GM21529 (cell line): ENCODE results near the gene SCYGR6.
"Not testable (repeated sequence)": the region's sequence is repeated elsewhere in the genome, so short reads cannot be mapped to it uniquely, and the experiment has no call there.

Experiments used
- ATAC-seq: cut with Tn5 transposase; IDR thresholded peaks from one replicate; pipeline ENCODE4 v1.9.1; 2021; ENCODE audit not compliant: unreplicated experiment

Gene SCYGR6, protein sequence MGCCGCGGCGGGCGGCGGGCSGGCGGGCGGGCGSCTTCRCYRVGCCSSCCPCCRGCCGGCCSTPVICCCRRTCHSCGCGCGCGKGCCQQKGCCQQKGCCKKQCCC

DNA sequence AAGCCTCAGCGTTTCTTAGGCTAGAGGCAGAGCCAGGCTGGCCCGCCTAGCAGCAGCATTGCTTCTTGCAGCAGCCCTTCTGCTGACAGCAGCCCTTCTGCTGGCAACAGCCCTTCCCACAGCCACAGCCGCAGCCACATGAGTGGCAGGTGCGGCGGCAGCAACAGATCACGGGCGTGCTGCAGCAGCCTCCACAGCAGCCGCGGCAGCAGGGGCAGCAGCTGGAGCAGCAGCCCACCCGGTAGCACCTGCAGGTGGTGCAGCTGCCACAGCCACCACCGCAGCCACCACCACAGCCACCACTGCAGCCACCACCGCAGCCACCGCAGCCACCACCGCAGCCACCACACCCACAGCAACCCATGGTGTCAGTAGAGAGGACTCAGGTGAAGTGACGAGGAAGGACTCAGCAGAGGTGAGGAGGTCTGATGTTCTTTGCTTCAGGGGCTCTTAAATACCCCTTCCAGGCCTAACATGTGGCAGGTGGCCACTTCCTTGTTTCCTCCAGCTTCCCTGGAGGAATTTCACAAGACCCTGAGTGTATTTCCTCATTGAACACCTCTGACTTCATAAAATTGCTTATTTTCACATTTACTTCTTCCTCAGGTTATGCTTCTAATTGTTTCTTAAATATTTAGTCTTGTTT is at the start of gene SCYGR6:
Gene SCYGR6, minus strand, starts transcription at position 364 of the 646 bp plus-strand sequence. Its CDS starts 0 bp downstream, at position 364.
- ATAC-seq = no peak

DNA sequence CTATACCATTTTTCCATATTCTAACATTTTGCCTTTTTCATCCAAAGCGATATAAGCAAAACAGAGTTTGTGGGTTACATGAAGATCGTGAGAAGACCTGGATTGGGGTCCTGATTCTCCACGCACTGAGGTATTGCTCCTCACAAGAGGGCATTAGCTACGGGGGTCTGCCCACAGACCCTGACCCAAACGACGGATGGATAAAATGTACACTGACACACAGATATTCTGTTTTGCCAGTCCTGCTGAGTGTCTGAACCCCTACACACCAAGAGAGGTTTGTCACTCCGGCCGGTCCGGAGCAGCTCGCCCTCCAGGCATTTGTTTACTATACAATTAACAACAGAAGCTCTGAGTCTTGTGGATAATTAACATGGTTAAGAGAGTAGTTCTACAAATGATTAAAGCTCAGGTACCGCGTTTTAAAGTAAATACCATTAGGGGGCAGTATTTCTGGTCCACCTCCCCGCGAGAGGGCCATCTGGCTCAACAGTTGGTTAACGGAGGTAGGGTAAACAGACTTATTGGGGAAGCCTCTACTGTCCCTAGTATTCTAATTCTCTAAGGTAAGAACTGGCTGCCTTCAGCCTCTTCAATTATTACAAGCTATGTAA is 49.6 kb upstream of the SCYGR6 start:
- no peak for ATAC-seq

DNA sequence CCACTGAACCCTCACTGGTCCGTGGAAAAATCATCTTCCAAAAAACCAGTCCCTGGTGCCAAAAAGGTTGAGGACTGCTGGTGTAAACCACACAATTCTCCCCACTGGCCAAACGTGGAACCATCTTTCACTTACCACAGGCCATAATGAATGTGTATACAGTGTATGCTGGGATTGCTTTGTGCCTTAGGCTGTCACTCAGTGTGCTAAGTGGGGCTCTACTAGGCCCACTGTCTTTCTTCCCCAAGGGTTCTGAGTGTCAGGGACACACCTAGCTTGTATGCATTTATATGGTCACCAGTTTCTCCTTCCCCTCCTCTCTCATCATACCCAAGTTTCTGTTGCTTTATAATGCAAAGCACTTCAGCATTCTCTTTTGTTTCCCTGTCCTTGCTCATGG is 48.4 kb upstream of the SCYGR6 start:
- ATAC-seq = no peak

DNA sequence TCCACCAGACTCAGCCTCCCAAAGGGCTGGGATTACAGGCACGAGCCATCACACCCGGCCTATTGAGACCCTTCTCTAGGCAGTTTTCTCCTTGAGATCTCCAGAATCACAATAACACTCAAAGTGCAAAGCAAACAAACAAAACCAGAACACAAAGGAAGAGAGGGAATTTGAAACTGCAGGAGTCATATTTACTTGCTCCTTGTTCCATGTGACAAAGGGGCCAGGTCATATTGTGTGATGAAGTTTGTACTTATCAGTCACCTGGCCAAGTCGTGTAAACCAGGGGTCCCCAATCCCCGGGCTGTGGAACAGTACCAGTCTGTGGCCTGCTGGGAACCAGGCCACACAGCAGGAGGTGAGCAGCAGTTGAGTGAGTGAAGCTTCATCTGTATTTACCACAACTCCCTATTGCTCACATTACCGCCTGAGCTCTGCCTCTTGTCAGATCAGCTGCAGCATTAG is 47.7 kb upstream of the SCYGR6 start:
- no peak for ATAC-seq

DNA sequence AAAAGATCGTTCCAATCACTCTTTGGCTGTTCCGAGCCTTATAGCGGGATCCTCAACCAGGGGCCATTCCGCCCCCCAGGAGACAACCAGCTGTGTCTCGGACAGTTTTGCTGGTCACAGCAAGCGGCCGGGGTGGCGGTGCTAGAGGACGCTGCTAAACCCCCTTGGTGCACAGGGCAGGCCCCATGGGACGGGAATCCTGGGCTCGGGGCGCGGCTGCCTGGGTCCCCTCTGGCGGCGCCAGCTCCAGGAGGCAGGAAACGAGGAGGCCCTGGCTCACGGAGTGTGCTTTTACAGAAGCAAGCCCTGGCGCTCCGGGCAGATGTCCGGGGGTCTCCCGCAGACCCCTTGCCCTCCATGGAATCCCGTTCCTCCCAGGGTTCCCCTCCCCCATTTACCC is 43.3 kb upstream of the SCYGR6 start:
- ATAC-seq = no peak

DNA sequence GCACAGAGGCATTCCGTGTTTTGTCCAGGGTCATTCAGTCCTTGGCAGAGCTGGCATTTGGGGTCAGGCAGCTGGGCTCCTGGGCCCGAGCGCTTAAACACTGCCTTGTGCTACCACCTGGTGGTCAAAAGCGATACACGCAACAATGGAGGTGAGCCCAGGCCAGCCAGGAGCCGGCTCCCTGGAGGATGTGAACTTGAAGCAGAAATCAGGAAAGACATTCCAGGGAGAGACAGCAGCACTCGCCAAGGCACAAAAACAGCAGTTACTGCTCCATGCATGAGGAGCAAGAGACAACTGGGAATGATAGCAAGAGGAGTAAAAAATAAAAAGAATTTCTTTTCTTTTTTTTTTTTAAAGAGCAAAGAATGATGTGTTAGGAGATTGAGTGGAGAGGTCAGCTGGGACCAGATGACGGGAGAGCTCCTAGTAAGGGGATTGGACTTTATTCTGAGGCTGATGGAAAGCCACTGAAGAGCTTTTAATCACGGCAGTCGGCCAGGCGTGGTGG is 41.9 kb upstream of the SCYGR6 start:
- ATAC-seq = peak; percentile 99

DNA sequence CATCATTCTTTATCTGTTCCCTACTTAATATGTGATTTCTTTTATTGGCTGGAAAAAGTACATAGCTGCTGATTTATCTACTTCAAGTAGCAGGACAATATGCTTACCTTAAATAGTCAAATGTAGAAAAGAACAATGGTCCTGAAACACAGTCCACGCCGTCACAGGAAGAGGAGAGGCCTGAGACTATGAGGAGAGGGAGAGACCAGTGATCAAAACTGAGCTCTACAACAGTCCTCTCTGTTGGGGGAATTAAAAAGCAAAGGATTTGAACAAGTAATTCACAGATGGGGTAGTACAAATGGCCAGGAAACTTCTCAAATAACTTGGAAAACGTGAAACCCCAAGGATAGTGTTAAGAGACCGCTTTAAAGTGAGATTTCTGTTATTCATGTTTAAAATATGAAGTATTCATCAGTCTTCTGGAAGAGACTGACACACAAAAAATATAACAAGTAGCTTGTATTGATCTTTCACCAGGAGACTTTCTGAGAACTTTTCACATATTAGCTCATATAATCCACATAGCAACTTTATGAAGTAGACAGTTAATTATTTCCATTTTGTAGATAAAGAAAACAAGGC is 41.3 kb upstream of the SCYGR6 start:
- ATAC-seq = peak; percentile 11

DNA sequence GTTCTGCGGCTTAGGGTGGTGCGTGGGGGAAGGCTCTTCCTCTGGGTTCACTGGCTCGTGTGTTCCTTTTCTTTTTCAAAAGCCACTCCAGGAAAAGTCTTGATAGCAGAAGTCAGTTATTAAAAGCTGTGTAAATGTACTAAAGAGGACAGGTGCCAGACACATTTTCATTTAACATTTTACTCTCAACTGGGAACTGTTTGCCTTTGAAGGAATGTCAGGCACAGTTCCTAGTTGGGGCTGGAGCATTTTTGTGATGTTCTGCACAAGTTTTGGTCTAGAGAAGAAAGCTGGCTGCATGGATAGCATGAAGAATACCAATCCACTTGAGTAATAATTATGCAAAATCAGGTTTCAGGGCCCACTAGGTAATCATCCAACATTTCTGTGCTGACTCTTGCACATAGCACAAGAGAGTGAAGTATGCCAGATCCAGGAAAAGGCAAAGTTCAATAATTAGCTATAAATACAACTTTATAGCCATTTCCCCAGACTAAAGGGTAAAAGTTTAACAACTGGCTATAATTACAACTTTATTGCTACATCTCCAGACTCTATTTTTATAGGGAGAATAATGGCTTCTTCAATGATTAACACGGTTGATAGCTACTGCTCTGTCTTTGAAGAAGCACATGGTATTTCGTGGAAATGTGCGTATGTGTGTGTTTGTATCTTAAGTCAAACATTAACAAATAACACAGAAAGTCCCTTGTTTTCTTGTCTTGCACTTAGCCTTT is 37.4 kb upstream of the SCYGR6 start:
- ATAC-seq = no peak

DNA sequence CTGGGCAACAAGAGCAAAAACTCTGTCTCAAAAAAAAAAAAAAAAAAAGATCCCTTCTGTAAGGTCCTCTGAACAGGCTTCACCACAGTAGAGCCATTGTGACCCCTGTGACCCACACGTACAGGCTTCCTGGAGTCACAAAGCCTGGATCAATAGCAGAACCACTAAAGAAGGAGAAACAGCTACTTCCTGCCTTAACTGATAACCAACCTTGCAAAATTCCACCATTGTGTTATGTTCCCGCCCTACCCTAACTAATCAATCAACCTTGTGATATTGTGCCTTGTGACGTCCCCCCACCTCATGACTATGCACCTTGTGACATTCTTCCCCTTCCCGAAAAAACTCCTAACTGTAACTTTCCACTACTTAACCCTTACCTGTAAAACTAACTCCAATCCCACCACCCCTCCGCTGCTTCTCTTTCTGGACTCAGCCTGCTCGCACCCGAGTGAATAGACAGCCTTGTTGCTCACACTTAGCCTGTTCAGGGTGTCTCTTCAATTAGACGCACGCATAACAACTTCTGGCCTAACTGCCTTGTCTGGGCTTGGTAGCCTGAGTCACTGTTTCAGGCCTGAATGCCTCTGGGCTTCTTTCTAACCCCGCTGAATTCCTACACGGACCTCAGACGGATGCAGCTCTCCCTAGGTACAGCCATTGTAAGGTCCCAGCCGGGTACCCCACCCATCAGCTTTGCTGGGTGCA is 35.0 kb upstream of the SCYGR6 start:
- ATAC-seq = no peak

DNA sequence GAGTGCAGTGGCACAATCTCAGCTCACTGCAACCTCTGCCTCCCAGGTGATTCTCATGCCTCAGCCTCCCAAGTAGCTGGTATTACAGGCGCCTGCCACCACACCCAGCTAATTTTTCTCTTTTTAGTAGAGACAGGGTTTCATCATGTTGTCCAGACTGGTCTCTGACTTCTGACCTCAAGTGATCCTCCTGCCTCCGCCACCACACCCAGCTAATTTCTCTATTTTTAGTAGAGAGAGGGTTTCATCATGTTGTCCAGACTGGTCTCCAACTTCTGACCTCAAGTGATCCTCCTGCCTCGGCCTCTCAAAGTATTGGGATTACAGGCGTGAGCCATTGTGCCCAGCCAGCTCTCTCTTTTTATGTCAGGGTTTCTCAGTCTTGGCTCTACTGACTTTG is 31.7 kb upstream of the SCYGR6 start:
- ATAC-seq = not testable (repeated sequence)

DNA sequence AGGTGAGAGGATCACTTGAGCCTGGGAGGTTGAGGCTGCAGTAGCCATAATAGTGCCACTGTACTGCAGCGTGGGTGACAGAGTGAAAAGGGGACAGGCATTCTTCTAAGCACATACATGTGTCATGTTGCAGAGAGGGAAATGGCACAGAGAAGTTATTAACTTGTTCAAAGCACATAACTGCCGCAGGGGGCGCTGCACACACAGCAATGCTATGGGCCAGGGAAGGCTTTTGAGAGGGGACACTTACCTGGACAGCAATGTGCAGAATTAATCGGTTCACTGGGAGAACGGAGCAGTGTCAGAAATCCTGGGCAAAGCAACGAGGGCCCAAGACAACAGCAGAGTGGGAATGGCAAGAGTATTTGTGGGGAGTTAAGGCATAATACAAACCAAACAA is 23.5 kb upstream of the SCYGR6 start:
- no peak for ATAC-seq

DNA sequence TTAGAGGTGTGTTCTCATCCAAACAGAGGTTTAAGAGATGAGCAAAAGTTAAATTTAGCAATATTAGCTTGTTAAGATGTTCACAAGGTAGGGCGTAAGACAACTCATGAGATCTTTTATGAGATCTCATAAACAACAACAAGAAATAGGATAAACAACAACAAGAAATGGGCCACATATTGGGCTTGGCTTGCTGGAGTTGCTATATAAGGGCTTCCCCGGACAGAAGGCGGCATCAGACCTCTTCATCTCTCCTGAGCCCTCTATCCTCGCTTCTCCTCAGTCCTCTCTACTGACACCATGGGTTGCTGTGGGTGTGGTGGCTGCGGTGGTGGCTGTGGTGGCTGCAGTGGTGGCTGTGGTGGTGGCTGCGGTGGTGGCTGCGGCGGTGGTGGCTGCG is 21.0 kb upstream of the SCYGR6 start, which contains the start of gene SCYGR8:
Gene SCYGR8, plus strand, starts transcription at position 301 of the 400 bp plus-strand sequence. Its CDS starts 0 bp downstream, at position 301.
- ATAC-seq = no peak

DNA sequence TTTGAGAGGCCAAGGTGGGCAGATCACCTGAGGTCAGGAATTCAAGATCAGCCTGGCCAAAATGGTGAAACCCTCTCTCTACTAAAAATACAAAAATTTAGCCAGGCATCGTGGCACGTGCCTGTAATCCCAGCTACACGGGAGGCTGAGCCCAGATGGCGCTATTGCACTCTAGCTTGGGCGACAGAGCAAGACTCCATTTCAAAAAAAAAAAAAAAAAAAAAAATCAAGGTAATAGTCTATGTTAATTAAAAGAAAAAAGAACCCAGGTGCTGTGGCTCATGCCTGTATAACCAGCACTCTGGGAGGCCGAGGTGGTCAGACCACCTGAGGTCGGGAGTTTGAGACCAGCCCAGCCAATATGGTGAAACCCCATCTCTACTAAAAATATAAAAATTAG is 16.1 kb upstream of the SCYGR6 start:
- ATAC-seq = not testable (repeated sequence)

DNA sequence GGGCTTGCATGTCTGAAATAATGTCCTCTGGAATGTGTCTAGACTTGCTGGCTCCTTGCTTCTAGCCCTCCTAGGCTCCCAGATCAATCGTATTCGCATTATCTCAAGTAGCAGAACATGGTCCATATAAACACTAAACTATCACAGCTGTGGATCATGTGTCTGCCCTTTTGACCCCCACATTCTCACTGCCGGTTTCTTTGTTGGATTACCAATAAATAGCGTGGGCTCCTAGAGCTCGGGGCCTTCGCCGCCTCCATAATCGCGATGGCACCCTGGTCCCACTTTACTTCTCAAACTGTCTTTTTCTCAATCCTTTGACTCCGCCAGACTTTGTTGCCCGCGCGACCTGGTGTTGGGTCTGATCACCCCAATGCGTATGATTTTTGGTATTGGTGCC is 14.8 kb upstream of the SCYGR6 start:
- ATAC-seq = no peak

DNA sequence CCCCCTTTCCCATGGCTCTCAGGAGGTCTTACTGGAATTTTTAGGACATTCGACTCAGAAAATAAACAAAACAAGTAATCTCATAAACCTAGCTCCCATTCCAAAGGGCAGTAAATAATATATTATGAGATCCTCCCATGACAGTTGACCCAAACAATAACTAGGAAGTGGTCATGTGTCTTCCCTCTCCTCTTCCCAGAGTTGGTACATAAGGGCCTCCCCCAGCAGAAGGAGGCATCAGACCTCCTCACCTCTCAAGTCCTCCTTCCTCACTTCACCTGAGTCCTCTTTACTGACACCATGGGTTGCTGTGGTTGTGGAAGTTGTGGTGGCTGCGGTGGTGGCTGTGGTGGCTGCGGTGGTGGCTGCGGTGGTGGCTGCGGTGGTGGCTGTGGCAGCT is 3.5 kb upstream of the SCYGR6 start, which contains the start of gene SCYGR7:
Gene SCYGR7, plus strand, starts transcription at position 301 of the 400 bp plus-strand sequence. Its CDS starts 0 bp downstream, at position 301.
- no peak for ATAC-seq

DNA sequence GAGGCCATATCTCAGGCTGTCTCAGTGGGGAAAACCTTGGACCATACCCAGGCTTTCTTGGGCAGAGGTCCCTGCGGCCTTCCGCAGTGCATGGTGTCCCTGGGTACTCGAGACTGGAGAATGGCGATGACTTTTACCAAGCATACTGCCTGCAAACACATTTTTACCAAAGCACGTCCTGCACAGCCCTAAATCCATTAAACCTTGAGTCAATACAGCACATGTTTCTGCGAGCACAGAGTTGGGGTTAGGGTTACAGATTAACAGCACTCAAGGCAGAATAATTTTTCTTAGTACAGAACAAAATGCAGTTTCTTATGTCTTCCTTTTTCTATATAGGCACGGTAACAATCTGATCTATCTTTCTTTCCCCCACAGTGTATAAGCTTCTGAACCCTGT is 1.7 kb downstream of the SCYGR6 start:
- ATAC-seq = not testable (repeated sequence)

DNA sequence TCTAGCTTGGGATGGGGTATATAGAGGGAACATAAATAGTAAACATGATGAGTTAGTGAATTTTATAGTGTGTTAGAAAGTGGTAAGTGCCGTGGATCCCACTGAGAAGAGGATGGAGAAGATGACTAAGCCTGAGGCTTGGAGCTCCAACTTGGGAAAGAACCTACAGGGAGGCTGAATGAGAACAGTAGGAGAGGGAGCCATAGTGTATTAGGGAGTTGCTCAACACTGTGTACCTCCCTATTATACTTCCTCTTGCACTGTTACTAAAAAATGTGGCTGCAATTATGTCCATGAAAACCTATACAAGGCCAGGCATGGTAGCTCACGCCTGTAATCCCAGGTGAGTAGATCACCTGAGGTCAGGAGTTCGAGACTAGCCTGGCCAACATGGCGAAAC is 3.9 kb downstream of the SCYGR6 start:
- no peak for ATAC-seq

DNA sequence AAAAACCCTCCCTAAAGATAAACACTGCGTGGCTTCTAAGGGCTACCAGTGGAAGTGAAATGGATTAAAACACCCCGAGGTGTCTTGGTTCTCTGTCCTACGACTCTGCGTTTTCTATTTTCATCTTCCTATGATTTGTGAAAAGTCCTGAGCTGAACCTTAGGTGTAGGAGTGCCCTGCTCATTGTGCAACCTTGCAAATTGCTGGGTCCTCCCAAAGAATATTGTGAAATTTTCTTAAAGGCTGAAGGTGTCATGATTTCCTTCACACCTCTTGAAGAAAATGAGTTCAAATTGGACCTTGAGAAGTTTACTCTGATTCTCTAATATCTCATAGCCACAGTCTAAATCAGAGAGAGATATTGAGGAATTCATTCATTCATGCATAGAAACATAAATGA is 4.9 kb downstream of the SCYGR6 start:
- no peak for ATAC-seq

DNA sequence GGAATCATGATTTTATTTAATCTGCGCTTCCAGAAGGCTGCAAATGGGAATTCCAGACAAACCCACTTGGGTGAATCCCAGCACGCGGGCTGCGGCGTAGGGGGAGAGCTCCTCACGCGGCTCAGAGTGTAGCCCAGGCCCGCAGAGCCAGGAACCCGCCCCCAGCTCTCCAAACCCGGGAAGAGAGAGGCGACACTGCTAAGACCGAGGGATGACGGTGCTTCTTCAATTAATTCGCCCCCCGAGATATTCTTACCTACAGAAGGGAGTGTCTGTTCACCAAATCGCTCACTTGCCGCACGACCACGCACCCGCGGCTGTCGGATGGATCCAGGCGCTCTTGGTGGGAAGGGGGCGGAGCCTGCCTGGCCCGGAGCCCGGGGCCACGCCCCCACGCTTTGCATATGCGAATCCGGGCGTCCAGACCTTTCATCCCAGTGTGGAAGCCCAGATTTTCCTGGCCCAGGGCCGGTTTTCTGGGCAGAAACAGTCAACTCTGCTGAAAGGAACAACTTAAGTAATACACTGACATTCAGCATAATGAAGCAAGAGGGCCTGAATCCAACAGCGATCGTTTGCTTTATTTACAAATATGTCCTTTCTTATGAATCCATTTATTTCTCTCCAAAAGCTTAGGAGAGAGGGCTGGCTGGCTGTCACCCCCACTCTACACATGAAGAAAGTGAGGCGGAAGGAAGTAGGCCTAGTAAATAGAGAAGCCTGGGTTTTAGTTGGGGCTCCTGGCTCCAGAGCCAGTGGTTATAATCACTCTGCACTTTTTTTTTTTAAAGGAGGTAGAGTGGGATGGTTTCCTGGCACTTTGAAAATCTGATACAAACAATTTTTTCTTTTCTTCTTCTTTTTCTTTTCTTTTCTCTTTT is 6.6 kb downstream of the SCYGR6 start, which contains the start of gene SLC19A3:
Gene SLC19A3, minus strand, starts transcription at position 342 of the 881 bp plus-strand sequence. CDS start 15,710 bp downstream, outside the sequence.
- ATAC-seq = no peak
